Measurements from ENCODE around the gene APOC1. TPM values are rescaled to one million over a fixed set of nuclear protein-coding genes. Genes with fewer than 3 reads are reported as not detected.
A peak's percentile ranks its signal among the peaks of the same experiment; 100 is the strongest.

Gene APOC1
- total and polyA plus RNA-seq, 5 donors from 2014 or later: not detected

DNA sequence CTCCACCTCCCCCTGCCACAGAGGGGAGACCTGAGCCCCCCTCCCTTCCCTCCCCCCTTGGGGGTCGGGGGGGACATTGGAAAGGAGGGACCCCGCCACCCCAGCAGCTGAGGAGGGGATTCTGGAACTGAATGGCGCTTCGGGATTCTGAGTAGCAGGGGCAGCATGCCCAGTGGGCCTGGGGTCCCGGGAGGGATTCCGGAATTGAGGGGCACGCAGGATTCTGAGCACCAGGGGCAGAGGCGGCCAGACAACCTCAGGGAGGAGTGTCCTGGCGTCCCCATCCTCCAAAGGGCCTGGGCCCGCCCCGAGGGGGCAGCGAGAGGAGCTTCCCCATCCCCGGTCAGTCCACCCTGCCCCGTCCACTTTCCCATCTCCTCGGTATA is 11.2 kb upstream of the APOC1 start:
- peaks cover 23% of the 10 kb centered on the region for H3K36me3 ChIP-seq (ENCODE audit: control insufficient read depth, insufficient read depth, low read length)
- H3K27ac ChIP-seq (ENCODE audit: insufficient read depth, low read length, poor library complexity, severe bottlenecking): no peak overlapping the region
- H3K9me3 ChIP-seq (ENCODE audit: control insufficient read depth in 2 of 2, low read length in 2 of 2): no peaks in the 10 kb centered on the region
- DNase-seq: no peak
- H3K4me1 ChIP-seq (ENCODE audit: control insufficient read depth, insufficient read depth, low read length, poor library complexity, severe bottlenecking): peaks cover 3% of the 10 kb centered on the region
- H3K27me3 ChIP-seq (ENCODE audit: control insufficient read depth, insufficient read depth, low read length): no peaks in the 10 kb centered on the region
- Mint-ChIP-seq H3K4me1 (peaks cover 0 to 15% (median 3%) of the 10 kb centered on the region in 4 donors), H3K27ac (no peak overlapping the region), H3K36me3 (peaks cover under 1% of the 10 kb centered on the region), H3K4me3 (no peak overlapping the region), H3K9me3 (no peaks in the 10 kb centered on the region), H3K27me3 (peaks cover 26% of the 10 kb centered on the region)
- H3K4me3 ChIP-seq (ENCODE audit: low read depth, low read length): no peak overlapping the region
- no peak for ATAC-seq (ENCODE audit: low read depth in 2 of 2)

DNA sequence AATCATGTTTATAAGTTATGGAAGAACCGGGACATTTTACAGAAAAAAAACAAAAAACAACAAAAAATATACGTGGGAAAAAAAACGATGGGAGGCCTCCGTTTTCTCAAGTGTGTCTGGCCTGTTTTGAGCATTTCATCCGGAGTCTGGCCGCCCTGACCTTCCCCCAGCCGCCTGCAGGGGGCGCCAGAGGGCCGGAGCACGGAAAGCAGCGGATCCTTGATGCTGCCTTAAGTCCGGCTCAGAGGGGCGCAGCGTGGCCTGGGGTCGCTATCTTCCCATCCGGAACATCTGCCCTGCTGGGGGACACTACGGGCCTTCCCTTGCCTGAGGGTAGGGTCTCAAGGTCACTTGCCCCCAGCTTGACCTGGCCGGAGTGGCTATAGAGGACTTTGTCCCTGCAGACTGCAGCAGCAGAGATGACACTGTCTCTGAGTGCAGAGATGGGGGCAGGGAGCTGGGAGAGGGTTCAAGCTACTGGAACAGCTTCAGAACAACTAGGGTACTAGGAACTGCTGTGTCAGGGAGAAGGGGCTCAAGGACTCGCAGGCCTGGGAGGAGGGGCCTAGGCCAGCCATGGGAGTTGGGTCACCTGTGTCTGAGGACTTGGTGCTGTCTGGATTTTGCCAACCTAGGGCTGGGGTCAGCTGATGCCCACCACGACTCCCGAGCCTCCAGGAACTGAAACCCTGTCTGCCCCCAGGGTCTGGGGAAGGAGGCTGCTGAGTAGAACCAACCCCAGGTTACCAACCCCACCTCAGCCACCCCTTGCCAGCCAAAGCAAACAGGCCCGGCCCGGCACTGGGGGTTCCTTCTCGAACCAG is 10.6 kb upstream of the APOC1 start:
- Histone ChIP-seq H3K27ac (ENCODE audit: insufficient read depth, low read length, poor library complexity, severe bottlenecking) (no peak overlapping the region), H3K4me1 (ENCODE audit: control insufficient read depth, insufficient read depth, low read length, poor library complexity, severe bottlenecking) (peaks cover 3% of the 10 kb centered on the region), H3K4me3 (ENCODE audit: low read depth, low read length) (no peak overlapping the region), H3K27me3 (ENCODE audit: control insufficient read depth, insufficient read depth, low read length) (no peaks in the 10 kb centered on the region), H3K9me3 (ENCODE audit: control insufficient read depth in 2 of 2, low read length in 2 of 2) (no peaks in the 10 kb centered on the region), H3K36me3 (ENCODE audit: control insufficient read depth, insufficient read depth, low read length) (peaks cover 21% of the 10 kb centered on the region)
- ATAC-seq (ENCODE audit: low read depth in 2 of 2): peak in 1 of 2 donors; percentile 58
- Mint-ChIP-seq H3K9me3 (no peaks in the 10 kb centered on the region), H3K4me1 (peaks cover 0 to 15% (median 3%) of the 10 kb centered on the region in 4 donors), H3K27ac (no peak overlapping the region), H3K27me3 (peaks cover 26% of the 10 kb centered on the region), H3K36me3 (no peaks in the 10 kb centered on the region), H3K4me3 (no peak overlapping the region)
- peak; percentile 57 to 71 (median 64) for DNase-seq

DNA sequence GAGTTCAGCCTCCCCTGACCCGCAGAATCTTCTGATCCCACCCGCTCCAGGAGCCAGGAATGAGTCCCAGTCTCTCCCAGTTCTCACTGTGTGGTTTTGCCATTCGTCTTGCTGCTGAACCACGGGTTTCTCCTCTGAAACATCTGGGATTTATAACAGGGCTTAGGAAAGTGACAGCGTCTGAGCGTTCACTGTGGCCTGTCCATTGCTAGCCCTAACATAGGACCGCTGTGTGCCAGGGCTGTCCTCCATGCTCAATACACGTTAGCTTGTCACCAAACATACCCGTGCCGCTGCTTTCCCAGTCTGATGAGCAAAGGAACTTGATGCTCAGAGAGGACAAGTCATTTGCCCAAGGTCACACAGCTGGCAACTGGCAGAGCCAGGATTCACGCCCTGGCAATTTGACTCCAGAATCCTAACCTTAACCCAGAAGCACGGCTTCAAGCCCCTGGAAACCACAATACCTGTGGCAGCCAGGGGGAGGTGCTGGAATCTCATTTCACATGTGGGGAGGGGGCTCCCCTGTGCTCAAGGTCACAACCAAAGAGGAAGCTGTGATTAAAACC is 9.9 kb upstream of the APOC1 start:
- Histone ChIP-seq H3K4me1 (ENCODE audit: control insufficient read depth, insufficient read depth, low read length, poor library complexity, severe bottlenecking) (peaks cover 3% of the 10 kb centered on the region), H3K27me3 (ENCODE audit: control insufficient read depth, insufficient read depth, low read length) (no peaks in the 10 kb centered on the region), H3K9me3 (ENCODE audit: control insufficient read depth in 2 of 2, low read length in 2 of 2) (no peaks in the 10 kb centered on the region), H3K36me3 (ENCODE audit: control insufficient read depth, insufficient read depth, low read length) (peaks cover 21% of the 10 kb centered on the region), H3K4me3 (ENCODE audit: low read depth, low read length) (no peak overlapping the region), H3K27ac (ENCODE audit: insufficient read depth, low read length, poor library complexity, severe bottlenecking) (no peak overlapping the region)
- peaks cover 0 to 15% (median 3%) of the 10 kb centered on the region in 4 donors for H3K4me1 Mint-ChIP-seq
- H3K27ac Mint-ChIP-seq: no peak overlapping the region
- no peaks in the 10 kb centered on the region for H3K36me3 Mint-ChIP-seq
- ATAC-seq (ENCODE audit: low read depth in 2 of 2) (no peak), DNase-seq (no peak)
- H3K27me3 Mint-ChIP-seq: peaks cover 30% of the 10 kb centered on the region
- no peak overlapping the region for H3K4me3 Mint-ChIP-seq
- no peaks in the 10 kb centered on the region for H3K9me3 Mint-ChIP-seq

DNA sequence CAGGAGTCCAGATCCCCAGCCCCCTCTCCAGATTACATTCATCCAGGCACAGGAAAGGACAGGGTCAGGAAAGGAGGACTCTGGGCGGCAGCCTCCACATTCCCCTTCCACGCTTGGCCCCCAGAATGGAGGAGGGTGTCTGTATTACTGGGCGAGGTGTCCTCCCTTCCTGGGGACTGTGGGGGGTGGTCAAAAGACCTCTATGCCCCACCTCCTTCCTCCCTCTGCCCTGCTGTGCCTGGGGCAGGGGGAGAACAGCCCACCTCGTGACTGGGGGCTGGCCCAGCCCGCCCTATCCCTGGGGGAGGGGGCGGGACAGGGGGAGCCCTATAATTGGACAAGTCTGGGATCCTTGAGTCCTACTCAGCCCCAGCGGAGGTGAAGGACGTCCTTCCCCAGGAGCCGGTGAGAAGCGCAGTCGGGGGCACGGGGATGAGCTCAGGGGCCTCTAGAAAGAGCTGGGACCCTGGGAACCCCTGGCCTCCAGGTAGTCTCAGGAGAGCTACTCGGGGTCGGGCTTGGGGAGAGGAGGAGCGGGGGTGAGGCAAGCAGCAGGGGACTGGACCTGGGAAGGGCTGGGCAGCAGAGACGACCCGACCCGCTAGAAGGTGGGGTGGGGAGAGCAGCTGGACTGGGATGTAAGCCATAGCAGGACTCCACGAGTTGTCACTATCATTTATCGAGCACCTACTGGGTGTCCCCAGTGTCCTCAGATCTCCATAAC is 8.8 kb upstream of the APOC1 start, which contains the start of gene APOE:
Gene APOE, plus strand, starts transcription at position 360 of the 724 bp plus-strand sequence. CDS start 829 bp downstream, outside the sequence.
- H3K27me3 ChIP-seq (ENCODE audit: control insufficient read depth, insufficient read depth, low read length): no peaks in the 10 kb centered on the region
- peaks cover 0 to 15% (median 3%) of the 10 kb centered on the region in 4 donors for H3K4me1 Mint-ChIP-seq
- H3K27ac ChIP-seq (ENCODE audit: insufficient read depth, low read length, poor library complexity, severe bottlenecking): no peak within 1 kb of the TSS
- peaks cover 35% of the 10 kb centered on the region for H3K27me3 Mint-ChIP-seq
- peaks cover 19% of the 10 kb centered on the region for H3K36me3 ChIP-seq (ENCODE audit: control insufficient read depth, insufficient read depth, low read length)
- peaks cover 3% of the 10 kb centered on the region for H3K4me1 ChIP-seq (ENCODE audit: control insufficient read depth, insufficient read depth, low read length, poor library complexity, severe bottlenecking)
- no peak within 1 kb of the TSS for H3K4me3 ChIP-seq (ENCODE audit: low read depth, low read length)
- H3K4me3 Mint-ChIP-seq: peak within 1 kb of the TSS in 1 of 4 donors; percentile 60
- ATAC-seq (ENCODE audit: low read depth in 2 of 2) (no peak), DNase-seq (no peak)
- no peaks in the 10 kb centered on the region for H3K36me3 Mint-ChIP-seq
- no peak within 1 kb of the TSS for H3K27ac Mint-ChIP-seq
- no peaks in the 10 kb centered on the region for H3K9me3 Mint-ChIP-seq
- H3K9me3 ChIP-seq (ENCODE audit: control insufficient read depth in 2 of 2, low read length in 2 of 2): no peaks in the 10 kb centered on the region

DNA sequence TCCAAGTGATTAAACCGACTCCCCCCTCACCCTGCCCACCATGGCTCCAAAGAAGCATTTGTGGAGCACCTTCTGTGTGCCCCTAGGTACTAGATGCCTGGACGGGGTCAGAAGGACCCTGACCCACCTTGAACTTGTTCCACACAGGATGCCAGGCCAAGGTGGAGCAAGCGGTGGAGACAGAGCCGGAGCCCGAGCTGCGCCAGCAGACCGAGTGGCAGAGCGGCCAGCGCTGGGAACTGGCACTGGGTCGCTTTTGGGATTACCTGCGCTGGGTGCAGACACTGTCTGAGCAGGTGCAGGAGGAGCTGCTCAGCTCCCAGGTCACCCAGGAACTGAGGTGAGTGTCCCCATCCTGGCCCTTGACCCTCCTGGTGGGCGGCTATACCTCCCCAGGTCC is 6.8 kb upstream of the APOC1 start:
- peaks cover 6% of the 10 kb centered on the region for H3K36me3 ChIP-seq (ENCODE audit: control insufficient read depth, insufficient read depth, low read length)
- H3K4me1 Mint-ChIP-seq: peaks cover 0 to 13% (median 3%) of the 10 kb centered on the region in 4 donors
- H3K27ac ChIP-seq (ENCODE audit: insufficient read depth, low read length, poor library complexity, severe bottlenecking): no peak overlapping the region
- H3K36me3 Mint-ChIP-seq: no peaks in the 10 kb centered on the region
- no peak overlapping the region for H3K4me3 Mint-ChIP-seq
- no peak overlapping the region for H3K27ac Mint-ChIP-seq
- ATAC-seq (ENCODE audit: low read depth in 2 of 2) (no peak), DNase-seq (no peak)
- H3K4me1 ChIP-seq (ENCODE audit: control insufficient read depth, insufficient read depth, low read length, poor library complexity, severe bottlenecking): peaks cover 3% of the 10 kb centered on the region
- H3K9me3 ChIP-seq (ENCODE audit: control insufficient read depth in 2 of 2, low read length in 2 of 2): no peaks in the 10 kb centered on the region
- peaks cover 41% of the 10 kb centered on the region for H3K27me3 Mint-ChIP-seq
- H3K4me3 ChIP-seq (ENCODE audit: low read depth, low read length): no peak overlapping the region
- H3K27me3 ChIP-seq (ENCODE audit: control insufficient read depth, insufficient read depth, low read length): no peaks in the 10 kb centered on the region
- no peaks in the 10 kb centered on the region for H3K9me3 Mint-ChIP-seq

DNA sequence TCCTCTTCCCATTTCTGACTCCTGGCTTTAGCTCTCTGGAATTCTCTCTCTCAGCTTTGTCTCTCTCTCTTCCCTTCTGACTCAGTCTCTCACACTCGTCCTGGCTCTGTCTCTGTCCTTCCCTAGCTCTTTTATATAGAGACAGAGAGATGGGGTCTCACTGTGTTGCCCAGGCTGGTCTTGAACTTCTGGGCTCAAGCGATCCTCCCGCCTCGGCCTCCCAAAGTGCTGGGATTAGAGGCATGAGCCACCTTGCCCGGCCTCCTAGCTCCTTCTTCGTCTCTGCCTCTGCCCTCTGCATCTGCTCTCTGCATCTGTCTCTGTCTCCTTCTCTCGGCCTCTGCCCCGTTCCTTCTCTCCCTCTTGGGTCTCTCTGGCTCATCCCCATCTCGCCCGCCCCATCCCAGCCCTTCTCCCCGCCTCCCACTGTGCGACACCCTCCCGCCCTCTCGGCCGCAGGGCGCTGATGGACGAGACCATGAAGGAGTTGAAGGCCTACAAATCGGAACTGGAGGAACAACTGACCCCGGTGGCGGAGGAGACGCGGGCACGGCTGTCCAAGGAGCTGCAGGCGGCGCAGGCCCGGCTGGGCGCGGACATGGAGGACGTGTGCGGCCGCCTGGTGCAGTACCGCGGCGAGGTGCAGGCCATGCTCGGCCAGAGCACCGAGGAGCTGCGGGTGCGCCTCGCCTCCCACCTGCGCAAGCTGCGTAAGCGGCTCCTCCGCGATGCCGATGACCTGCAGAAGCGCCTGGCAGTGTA is 6.2 kb upstream of the APOC1 start:
- Mint-ChIP-seq H3K27ac (no peak overlapping the region), H3K27me3 (peaks cover 47% of the 10 kb centered on the region), H3K36me3 (no peaks in the 10 kb centered on the region), H3K9me3 (no peaks in the 10 kb centered on the region), H3K4me1 (peaks cover 0 to 13% (median 6%) of the 10 kb centered on the region in 4 donors), H3K4me3 (peak overlapping the region in 1 of 4 donors; percentile 11)
- no peaks in the 10 kb centered on the region for H3K27me3 ChIP-seq (ENCODE audit: control insufficient read depth, insufficient read depth, low read length)
- ATAC-seq (ENCODE audit: low read depth in 2 of 2) (no peak), DNase-seq (no peak)
- H3K4me1 ChIP-seq (ENCODE audit: control insufficient read depth, insufficient read depth, low read length, poor library complexity, severe bottlenecking): peaks cover 3% of the 10 kb centered on the region
- H3K36me3 ChIP-seq (ENCODE audit: control insufficient read depth, insufficient read depth, low read length): peaks cover under 1% of the 10 kb centered on the region
- no peak overlapping the region for H3K27ac ChIP-seq (ENCODE audit: insufficient read depth, low read length, poor library complexity, severe bottlenecking)
- no peak overlapping the region for H3K4me3 ChIP-seq (ENCODE audit: low read depth, low read length)
- H3K9me3 ChIP-seq (ENCODE audit: control insufficient read depth in 2 of 2, low read length in 2 of 2): no peaks in the 10 kb centered on the region

DNA sequence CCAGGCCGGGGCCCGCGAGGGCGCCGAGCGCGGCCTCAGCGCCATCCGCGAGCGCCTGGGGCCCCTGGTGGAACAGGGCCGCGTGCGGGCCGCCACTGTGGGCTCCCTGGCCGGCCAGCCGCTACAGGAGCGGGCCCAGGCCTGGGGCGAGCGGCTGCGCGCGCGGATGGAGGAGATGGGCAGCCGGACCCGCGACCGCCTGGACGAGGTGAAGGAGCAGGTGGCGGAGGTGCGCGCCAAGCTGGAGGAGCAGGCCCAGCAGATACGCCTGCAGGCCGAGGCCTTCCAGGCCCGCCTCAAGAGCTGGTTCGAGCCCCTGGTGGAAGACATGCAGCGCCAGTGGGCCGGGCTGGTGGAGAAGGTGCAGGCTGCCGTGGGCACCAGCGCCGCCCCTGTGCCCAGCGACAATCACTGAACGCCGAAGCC is 5.6 kb upstream of the APOC1 start:
- no peak overlapping the region for H3K4me3 ChIP-seq (ENCODE audit: low read depth, low read length)
- Mint-ChIP-seq H3K27me3 (peaks cover 53% of the 10 kb centered on the region), H3K36me3 (no peaks in the 10 kb centered on the region), H3K9me3 (no peaks in the 10 kb centered on the region), H3K4me3 (no peak overlapping the region), H3K4me1 (peaks cover 0 to 13% (median 5%) of the 10 kb centered on the region in 4 donors), H3K27ac (no peak overlapping the region)
- no peak overlapping the region for H3K27ac ChIP-seq (ENCODE audit: insufficient read depth, low read length, poor library complexity, severe bottlenecking)
- H3K9me3 ChIP-seq (ENCODE audit: control insufficient read depth in 2 of 2, low read length in 2 of 2): no peaks in the 10 kb centered on the region
- no peaks in the 10 kb centered on the region for H3K27me3 ChIP-seq (ENCODE audit: control insufficient read depth, insufficient read depth, low read length)
- H3K4me1 ChIP-seq (ENCODE audit: control insufficient read depth, insufficient read depth, low read length, poor library complexity, severe bottlenecking): peaks cover 3% of the 10 kb centered on the region
- DNase-seq (no peak), ATAC-seq (ENCODE audit: low read depth in 2 of 2) (no peak)
- no peaks in the 10 kb centered on the region for H3K36me3 ChIP-seq (ENCODE audit: control insufficient read depth, insufficient read depth, low read length)

All from CD4-positive, CD25-positive, alpha-beta regulatory T cell (primary cell).